DMS153 treated with DMSO at 0.1 percent for 48 hours (cell line): ENCODE results near the gene RGS1.

Experiments used
- DNase-seq: peaks from one replicate; lab custom pipeline; 2025; ENCODE audit not compliant: unreplicated experiment; lab: John Stamatoyannopoulos, UW

Gene RGS1

DNA sequence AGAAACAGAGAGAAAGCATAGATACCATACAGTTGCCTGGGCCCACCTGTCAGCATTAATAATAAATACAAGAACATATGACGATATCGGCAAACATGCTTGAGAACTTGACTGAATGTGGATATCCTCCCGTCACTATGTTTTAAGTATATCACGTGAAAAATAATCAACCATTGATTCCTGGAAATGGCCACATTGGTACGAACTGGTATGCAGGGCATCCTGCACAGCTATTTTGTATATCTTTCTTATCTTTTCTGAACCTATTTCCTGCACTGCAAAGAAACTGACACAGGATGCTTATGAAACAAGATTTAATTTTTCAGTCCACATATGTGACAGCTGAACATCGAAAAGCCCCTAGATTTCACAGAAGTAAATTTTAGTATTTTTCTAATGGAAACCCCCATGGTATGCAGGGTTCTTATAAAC is 22.8 kb upstream of the RGS1 start:
- DNase-seq = no peak

DNA sequence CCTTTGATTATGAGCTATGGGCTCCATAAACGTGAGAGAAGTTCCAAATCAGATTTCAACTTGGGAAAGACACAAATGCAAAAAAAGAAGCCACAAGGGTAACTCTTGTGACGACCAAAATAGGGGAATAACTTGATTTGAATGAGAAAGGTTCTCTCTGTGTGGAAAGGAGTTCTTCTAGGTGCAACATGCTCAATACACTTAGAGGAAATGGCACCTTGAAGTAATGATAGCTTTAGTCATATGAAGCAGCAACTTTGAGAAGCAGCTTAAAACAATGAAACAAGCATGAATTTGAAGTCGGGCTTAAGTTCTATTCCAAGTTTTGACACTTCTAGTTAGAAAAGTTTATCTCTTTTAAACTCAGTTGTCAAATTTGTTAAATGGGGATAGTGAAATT is 21.8 kb upstream of the RGS1 start:
- no peak for DNase-seq

DNA sequence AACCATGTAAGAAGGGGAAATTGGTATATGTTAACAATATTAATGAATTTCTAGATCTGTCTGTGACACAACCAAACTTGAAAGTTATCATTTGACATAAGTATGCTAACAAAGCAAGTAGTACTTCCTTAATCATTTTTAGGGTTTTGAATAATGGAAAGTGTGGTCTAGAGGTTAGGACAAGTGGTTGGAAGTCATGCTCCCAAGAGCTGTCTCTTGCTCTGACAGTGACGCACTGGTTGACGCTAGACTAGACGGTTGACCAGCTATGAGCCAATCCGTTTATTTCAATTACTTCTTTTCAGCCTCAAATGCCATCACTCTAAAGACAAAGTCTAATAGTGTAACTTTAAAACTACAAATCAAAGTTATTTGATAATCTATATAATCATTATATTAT is 20.7 kb upstream of the RGS1 start:
- no peak for DNase-seq

DNA sequence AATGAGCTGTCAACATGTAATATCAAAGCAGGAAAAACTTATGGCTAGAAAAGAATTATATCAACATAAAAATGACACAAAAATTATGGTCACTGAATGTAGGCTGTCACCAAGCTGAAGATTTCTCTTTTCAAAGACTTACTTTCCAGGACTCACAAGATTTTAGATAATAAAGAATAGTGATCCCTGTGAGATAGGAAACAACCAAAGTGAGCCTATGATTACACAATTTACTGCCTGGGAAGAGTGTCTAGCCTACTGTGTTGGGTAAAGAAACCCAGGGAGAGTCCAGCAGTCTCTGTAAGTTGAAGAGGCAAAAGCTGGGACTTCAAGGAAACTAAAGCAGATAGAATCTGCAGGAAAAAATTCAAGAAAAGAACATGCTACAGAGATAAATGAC is 20.2 kb upstream of the RGS1 start:
- DNase-seq = no peak

DNA sequence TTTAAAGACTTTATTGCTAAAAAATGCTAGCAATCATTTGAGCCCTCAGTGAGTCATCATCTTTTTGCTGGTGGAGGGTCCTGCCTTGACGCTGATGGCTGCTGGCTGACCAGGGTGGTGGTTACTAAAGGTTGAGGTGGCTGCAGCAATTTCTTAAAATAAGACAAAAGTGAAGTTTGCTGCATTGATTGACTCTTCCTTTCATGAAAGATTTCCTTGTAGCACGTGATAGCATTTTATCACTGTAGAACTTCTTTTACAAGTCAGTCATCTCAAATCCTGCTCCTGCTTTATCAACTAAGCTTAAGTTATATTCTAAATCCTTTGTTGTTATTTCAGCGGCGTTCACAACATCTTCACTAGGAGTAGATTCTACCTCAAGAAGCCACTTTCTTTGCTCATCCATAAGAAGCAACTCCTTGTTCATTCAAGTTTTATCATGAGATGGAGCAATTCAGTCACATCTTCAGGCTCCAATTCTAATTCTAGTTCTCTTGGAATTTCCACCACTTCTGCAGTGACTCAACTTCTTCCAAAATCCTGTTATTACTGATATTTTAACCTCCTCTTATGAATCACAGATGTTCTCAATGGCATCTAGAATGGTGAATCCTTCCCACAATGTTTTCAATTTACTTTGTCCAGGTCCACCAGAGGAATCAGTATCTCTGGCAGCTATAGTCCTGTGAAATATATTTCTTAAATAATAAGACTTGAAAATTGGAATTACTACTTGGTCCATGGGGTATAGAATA is 17.6 kb upstream of the RGS1 start:
- DNase-seq = no peak

DNA sequence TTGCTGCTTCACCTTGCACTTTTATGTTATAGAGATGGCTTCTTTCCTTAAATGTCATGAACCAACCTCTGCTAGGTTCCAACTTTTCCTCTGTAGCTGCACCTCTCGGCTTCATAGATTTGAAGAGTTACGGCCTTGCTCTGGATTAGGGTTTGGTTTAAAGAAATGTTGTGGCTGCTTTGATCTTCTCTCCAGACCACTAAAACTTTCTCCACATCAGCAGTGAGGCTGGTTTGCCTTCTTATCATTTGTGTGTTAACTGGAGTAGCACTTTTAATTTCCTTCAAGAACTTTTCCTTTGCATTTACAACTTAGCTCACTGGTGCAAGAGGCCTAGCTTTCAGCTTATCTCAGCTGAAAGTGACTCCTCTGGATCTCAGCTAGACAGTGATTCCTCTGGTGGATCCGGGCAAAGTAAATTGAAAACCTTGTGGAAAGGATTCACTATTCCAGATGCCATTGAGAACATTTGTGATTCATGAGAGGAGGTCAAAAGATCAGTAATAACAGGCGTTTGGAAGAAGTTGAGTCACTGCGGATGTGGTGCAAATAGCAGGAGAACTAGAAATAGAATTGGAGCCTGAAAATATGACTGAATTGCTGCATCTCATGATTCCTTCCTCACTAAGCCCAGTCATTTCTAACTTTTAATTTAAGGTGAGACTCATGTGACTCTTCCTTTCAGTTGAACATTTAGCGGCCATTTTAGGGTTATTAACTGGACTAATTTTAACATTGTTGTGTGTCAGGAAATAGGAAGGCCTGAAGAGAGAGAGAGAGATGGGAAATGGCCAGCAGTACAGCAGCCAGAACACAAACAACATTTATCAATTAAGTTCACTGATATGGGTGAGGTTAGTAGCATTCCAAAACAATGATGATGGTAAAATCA is 16.2 kb upstream of the RGS1 start:
- no peak for DNase-seq

DNA sequence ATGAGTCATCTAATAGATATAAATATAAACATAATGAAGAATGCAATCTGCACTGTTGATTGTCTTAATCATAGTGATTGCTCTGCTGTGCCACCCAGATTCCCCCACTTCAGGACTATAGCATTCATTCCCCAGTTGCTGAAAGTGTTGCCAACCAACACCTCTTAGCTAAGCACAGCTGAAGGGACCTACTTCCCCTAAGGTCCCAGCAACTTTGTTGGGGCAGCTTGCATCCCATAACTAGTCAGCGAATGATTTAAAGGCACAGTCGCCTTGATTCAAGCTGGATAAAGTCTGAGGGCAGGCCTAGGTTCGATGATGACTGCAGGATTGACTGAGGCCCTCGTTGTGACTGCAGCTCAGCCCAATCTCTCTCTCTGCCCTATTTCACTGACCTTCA is 14.3 kb upstream of the RGS1 start:
- DNase-seq = no peak

DNA sequence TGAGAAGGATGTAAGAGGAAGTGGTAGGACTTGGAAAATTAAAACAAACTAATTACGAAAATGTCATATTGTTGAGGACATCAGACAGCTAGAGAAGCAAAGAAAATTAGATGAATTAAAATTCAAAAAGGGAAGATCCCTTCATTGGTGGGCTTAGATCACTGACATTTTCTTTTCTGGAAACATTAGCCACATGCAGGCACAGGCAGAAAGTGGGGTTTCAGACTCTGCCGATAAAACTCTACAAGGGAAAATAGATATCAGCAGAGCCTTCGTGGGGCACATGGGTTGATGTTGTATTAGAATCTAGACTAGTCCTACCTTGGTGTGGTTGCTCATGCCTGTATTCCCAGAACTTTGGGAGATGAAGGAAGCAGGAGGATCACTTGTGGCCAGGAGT is 12.4 kb upstream of the RGS1 start:
- no peak for DNase-seq

DNA sequence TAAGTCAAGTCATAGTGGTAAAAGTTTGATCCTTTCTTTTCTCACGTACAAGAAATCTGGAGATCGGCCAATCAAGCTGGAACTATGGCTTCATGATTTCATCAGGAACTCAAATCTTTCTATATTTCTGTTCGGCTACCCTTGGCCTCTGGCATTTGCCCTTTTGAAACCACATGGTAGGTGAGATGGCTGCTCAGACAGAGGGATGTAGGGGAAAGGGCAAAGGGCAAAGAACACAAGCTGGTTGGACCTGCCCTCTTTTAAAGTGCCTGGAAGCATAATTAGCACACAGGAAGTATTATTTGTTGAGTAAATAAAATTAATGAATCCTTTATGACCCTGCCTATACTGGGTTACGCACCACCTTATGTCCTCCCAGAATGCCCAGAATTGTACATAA is 11.5 kb upstream of the RGS1 start:
- no peak for DNase-seq

DNA sequence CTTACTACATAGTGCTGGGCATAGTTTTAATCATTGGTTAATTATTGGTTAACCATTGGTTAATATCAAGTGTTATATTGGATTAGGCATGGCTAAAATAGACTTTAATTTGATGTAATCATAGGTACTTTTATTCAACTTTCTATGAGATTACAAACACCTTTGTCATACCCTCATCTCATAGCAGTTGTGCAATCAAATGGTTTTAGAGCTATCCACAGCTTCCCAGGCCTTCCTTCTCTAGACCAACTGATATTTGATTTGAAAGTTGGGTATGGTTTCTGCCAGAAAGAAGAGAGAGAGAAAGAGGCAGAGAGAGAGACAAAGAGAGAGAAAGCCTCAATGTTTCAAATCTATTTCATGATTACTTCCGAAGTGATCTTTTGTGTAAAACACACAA is 9.6 kb upstream of the RGS1 start:
- no peak for DNase-seq

DNA sequence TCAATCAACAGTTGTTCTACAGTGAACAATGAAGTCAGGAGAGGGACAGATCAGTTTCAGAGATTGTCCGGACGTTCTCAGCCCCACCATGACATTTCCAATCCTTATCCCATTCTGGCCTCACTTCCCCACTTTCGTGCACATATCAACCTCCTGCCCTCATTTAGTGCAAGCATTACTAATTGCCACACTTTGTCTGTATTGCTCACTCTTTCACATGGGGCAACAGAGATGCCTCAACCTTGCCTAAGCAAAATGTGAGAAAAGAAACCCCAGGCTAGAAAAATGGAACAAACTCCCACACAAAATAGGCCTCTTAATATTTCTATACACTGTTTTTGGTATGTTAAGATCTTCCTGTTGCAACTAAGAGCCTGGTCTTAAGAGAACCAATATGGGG is 8.9 kb upstream of the RGS1 start:
- DNase-seq = no peak

DNA sequence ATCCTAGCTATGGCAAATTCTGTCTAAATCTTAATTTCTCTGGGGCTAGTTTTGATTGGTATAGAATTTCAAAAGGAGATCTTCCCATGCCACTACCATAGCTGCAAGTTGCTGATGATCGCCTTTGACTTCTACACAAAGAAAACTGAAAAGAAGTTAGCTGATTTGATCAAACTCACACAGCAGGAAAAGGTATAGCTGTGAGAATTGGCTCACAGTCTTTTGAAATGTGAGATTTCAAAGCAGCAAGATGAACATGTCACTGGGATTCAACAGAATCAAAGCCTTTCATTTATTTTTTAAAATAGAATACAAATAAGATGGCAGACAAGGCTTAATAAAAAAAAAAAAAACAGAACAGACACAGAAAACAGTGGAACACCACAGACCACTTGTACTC is 7.5 kb upstream of the RGS1 start:
- DNase-seq = no peak

DNA sequence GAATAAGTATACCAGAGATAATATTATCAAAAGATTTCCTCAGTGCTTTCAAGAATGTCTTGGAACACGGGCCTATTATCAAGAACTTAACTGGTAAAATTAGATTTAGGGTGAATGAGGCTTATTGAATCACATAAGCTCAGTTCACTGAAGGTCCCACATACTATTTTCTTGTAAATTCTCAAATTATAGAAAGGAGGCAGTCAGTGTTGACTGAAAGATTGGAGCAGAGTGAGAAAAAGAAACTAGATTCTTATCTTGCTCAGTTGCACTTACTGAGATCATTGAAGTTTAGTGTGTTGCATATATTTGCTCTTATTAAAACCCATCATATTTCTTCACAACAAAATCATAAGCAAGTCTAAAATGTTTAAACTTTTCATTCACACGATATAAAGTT is 3.9 kb upstream of the RGS1 start:
- DNase-seq = no peak

DNA sequence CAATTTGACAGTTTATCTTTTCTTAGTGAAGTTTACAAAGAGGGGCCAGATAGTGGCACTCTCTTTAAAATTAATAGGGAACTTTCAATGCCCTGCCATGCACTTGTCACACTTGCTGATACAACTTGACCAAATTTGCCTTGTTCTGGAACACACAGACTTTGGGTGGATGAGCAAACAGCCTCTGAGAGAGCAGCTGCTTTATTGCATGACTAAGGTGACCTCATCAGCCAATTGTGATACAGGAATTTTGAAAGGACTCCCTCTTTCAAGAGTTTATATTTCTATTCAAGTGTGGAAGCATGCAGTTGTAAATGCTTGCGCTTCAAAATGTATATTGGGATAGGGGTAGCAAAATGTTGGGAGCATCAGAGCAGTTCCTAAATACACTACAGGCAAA is 2.1 kb upstream of the RGS1 start:
- DNase-seq = no peak

DNA sequence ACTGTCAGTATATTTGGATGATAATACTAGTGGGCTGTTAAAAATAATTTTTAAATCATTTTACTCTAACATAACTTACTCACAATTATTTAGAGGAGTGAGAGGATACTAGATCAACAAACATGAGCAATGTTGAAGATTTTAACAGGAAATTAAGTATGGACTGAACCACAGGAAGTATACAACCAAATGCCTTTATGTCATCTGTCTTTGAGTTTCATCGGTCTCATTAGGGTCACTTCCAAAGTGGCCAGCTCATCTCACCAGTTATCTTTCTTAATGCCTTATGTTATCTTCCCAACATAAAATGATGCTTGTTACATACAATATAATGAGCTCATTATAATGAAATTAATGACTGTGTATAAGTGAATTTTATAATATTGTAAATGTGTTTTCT is 1.5 kb upstream of the RGS1 start:
- DNase-seq = no peak

DNA sequence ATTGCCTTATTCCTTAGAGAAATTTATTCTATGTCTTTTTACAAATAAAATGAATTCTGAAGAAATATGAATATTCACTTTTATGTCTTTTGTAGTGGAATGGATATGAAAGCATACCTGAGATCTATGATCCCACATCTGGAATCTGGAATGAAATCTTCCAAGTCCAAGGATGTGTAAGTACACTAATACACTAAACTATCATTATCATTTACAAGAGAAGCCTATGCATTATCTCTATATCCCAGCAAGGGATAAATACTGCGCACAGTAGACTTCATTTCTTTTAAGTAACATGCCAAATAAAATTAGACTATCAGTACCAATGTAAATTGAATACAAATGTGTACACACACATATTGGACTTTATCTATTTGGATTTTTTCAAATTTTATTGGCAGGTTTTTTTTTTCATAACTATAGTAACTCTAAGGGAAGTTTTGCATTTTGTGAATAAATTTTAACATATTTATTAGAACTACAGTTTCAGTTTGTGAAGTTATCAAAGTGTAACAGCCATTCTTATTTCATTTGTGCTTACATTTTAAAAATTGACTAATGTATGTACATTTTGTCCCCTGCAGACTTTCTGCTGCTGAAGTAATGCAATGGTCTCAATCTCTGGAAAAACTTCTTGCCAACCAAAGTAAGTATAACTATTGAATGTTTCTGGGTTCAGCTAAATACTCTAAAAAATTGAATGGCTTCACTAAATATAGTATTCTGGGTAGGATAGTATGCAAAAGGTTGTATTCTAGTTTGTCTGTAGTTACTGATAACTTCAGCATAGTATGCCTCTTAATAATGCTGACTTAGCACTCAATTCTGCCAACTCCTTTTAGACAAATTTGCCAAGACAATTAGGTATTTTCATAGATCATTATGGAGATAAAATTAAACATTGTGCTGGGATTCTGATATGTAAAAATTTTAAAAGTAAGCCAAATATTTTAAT is 894 bp downstream of the RGS1 start:
- no peak for DNase-seq

DNA sequence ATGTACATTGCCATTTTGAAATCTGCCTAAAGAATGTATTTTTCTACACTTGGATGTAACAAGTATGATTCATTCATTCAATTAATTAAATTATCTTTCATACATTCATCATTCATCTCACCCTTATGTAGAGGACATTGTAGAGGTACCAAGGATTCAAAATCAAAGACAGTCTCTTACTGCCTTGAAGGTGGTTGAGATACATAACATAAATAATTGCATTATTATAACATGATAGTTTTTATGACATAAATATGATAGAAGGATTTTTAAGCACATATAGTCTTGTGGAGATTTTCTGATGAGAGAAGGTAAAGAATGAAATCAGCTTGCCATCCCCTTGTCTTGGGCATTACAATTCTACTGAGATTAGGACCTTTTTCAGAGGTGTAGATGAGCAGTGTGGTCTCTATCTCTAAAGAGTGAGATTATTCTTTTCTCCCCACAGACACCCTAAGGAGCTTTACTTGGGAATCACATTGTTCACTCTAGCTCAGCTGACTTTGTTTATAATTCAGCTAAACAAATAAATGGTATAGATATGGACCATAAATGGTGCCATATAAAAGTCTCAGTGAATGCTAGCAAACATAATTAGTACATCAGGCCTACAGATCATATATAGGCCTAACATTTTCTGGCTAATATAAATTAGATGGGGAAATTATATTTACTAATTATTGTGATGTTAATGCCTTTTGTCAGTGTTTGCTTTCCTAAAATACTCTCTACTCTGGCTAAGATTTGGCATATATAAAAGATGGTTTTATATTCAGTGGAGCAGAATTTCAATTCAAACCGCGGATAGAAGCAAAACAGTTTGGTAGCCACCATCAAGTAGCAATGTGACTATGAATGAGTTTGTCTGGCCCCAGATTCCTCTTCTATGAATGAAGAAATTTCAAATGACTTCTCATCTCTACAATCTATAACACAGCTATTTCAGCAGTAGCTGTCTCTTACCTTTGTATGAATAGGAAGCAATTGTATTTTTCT is 1.9 kb downstream of the RGS1 start:
- DNase-seq = no peak

DNA sequence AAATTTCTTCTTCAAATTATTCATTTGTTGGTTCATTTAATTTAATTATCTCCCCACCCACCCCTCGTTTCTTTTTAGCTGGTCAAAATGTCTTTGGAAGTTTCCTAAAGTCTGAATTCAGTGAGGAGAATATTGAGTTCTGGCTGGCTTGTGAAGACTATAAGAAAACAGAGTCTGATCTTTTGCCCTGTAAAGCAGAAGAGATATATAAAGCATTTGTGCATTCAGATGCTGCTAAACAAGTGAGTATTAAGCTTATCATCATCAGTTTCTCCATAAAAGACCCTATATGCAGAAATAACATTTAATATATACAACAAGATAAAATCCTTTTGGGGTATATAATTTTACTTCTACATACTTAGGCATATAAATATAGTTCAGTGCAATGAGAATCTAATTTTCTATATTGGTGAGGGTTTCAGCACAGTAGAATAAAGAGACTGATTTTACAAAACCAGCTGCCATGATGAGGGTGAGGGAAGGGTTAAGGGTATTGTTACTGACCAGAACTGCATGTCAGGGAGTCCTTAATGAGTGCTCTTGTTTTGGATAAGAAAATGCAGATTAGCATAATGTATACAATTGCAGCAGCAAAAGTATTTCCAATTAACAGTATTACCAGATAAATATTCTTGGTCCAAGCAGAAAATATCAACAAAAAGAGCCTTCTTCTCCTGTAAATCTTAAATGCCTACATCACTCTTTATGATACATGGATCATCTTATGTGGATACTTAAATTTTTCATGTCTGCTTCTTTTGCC is 2.8 kb downstream of the RGS1 start:
- no peak for DNase-seq

DNA sequence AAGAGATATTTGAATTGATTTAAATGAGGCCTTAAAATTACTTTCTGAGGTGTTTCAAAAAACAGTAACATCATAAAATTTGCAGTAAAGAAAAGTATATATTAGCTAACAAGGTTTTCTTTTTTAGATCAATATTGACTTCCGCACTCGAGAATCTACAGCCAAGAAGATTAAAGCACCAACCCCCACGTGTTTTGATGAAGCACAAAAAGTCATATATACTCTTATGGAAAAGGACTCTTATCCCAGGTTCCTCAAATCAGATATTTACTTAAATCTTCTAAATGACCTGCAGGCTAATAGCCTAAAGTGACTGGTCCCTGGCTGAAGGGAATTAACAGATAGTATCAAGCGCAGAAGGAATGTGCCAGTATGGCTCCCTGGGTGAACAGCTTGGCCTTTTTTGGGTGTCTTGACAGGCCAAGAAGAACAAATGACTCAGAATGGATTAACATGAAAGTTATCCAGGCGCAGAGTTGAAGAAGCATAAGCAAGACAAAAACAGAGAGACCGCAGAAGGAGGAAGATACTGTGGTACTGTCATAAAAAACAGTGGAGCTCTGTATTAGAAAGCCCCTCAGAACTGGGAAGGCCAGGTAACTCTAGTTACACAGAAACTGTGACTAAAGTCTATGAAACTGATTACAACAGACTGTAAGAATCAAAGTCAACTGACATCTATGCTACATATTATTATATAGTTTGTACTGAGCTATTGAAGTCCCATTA is 3.6 kb downstream of the RGS1 start:
- DNase-seq = no peak
